SK-N-SH treated with all-trans-retinoic acid at 6 μM for 48 hours (cell line): Measurements from ENCODE around the gene ENOSF1.

Experiments used
- ATAC-seq: fragments of 200-7000 bp; cut with Tn5 transposase; 3 replicates; pipeline ENCODE4 v1.9.1; 2020; ENCODE audit warnings: mild to moderate bottlenecking, moderate library complexity
- ARNTL ChIP-seq: fragments of 450-650 bp; formaldehyde crosslinking; IDR thresholded peaks from 2 replicates; pipeline ENCODE4 v1.5.0; 2020; ENCODE audit warnings: low read depth, mild to moderate bottlenecking, moderate library complexity, borderline replicate concordance
- CSDC2 ChIP-seq: fragments of 250-450 bp; sonication (Bioruptor Pico); IDR thresholded peaks from 2 replicates; pipeline ENCODE4 v1.5.0; 2020; ENCODE audit warnings: mild to moderate bottlenecking, moderate library complexity
- GLIS3 ChIP-seq: fragments of 250-450 bp; sonication (Bioruptor Pico); IDR thresholded peaks from 2 replicates; pipeline ENCODE4 v1.5.0; 2020; ENCODE audit warnings: mild to moderate bottlenecking, moderate library complexity
- OSR1 ChIP-seq: fragments of 250-450 bp; sonication (Bioruptor Pico); IDR thresholded peaks from 2 replicates; pipeline ENCODE4 v1.8.0; 2022; ENCODE audit warnings: moderate library complexity, mild to moderate bottlenecking, inconsistent platforms
- RARB ChIP-seq: fragments of 250-450 bp; sonication (Bioruptor Pico); IDR thresholded peaks from 2 replicates; pipeline ENCODE4 v1.8.0; 2021; ENCODE audit warnings: mild to moderate bottlenecking, moderate library complexity
- SNAI2 ChIP-seq: fragments of 250-450 bp; sonication (Bioruptor Pico); IDR thresholded peaks from 2 replicates; pipeline ENCODE4 v1.5.0; 2020; ENCODE audit warnings: mild to moderate bottlenecking, moderate library complexity
- TCF4 ChIP-seq: fragments of 250-450 bp; sonication (Bioruptor Pico); IDR thresholded peaks from 2 replicates; pipeline ENCODE4 v1.8.0; 2021; ENCODE audit warnings: mild to moderate bottlenecking, moderate library complexity, borderline replicate concordance
- TOX ChIP-seq: fragments of 250-450 bp; sonication (Bioruptor Pico); IDR thresholded peaks from 2 replicates; pipeline ENCODE4 v1.8.0; 2021; ENCODE audit warnings: mild to moderate bottlenecking, moderate library complexity, borderline replicate concordance
- ZFP3 ChIP-seq: fragments of 250-450 bp; sonication (Bioruptor Pico); IDR thresholded peaks from 2 replicates; pipeline ENCODE4 v1.5.0; 2020; ENCODE audit warnings: mild to moderate bottlenecking, moderate library complexity
- ZNF565 ChIP-seq: fragments of 450-650 bp; formaldehyde crosslinking; conservative IDR thresholded peaks from 2 replicates; pipeline ENCODE4 v1.5.0; 2020; ENCODE audit warnings: low read depth, mild to moderate bottlenecking, moderate library complexity
- ZNF70 ChIP-seq: fragments of 450-650 bp; formaldehyde crosslinking; IDR thresholded peaks from 2 replicates; pipeline ENCODE4 v1.5.0; 2020; ENCODE audit warnings: mild to moderate bottlenecking, moderate library complexity
- ZNF8 ChIP-seq: fragments of 450-650 bp; formaldehyde crosslinking; IDR thresholded peaks from 2 replicates; pipeline ENCODE4 v1.5.0; 2020; ENCODE audit warnings: mild to moderate bottlenecking, moderate library complexity
- TF ChIP-seq, protein P1 (sequence below): fragments of 250-450 bp; sonication (Bioruptor Pico); IDR thresholded peaks from 2 replicates; pipeline ENCODE4 v1.5.0; 2020; ENCODE audit warnings: mild to moderate bottlenecking, moderate library complexity
- TF ChIP-seq, protein P2 (sequence below): fragments of 250-450 bp; sonication (Bioruptor Pico); IDR thresholded peaks from 2 replicates; pipeline ENCODE4 v1.8.0; 2020; ENCODE audit warnings: mild to moderate bottlenecking, moderate library complexity, borderline replicate concordance
- TF ChIP-seq, protein P3 (sequence below): fragments of 250-450 bp; sonication (Bioruptor Pico); IDR thresholded peaks from 2 replicates; pipeline ENCODE4 v1.5.1; 2021; ENCODE audit warnings: mild to moderate bottlenecking, moderate library complexity
- TF ChIP-seq, protein P4 (sequence below): fragments of 250-450 bp; sonication (Bioruptor Pico); IDR thresholded peaks from 2 replicates; pipeline ENCODE4 v1.5.1; 2020; ENCODE audit warnings: low read depth, mild to moderate bottlenecking, moderate library complexity
- TF ChIP-seq, protein P5 (sequence below): fragments of 250-450 bp; sonication (Bioruptor Pico); IDR thresholded peaks from 2 replicates; pipeline ENCODE4 v1.8.0; 2021; ENCODE audit warnings: low read depth, mild to moderate bottlenecking, moderate library complexity, borderline replicate concordance

ENOSF1 gene

DNA sequence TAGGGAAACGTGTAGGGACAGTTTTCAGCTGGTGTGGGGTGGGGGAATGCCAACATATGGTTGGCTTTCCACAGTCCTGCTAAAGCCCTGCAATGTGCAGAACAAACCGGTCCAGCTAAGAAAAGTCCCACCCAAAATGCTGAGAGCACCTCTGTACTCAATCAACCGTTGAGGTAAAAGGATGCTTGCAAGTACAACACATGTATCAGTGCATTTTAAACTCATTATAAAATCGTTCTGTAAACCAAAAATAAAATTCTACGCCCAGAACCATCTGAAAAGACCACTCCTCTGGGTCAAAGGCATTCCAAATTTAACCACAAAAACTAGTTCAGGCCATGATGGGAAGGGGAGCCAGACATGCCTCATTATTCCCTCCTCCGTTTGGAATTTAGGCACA lies 57.0 kb downstream of the ENOSF1 start:
- ATAC-seq: no peak
- TF ChIP-seq GLIS3 (CRISPR knock-in tag) (no peak), SNAI2 (CRISPR knock-in tag) (no peak), TOX (CRISPR knock-in tag) (no peak), ZFP3 (no peak), RARB (CRISPR knock-in tag) (no peak), ZNF70 (CRISPR knock-in tag) (no peak), ARNTL (CRISPR knock-in tag) (no peak), ZNF565 (CRISPR knock-in tag) (no peak), OSR1 (CRISPR knock-in tag) (no peak)
- TF ChIP-seq, protein P1, sequence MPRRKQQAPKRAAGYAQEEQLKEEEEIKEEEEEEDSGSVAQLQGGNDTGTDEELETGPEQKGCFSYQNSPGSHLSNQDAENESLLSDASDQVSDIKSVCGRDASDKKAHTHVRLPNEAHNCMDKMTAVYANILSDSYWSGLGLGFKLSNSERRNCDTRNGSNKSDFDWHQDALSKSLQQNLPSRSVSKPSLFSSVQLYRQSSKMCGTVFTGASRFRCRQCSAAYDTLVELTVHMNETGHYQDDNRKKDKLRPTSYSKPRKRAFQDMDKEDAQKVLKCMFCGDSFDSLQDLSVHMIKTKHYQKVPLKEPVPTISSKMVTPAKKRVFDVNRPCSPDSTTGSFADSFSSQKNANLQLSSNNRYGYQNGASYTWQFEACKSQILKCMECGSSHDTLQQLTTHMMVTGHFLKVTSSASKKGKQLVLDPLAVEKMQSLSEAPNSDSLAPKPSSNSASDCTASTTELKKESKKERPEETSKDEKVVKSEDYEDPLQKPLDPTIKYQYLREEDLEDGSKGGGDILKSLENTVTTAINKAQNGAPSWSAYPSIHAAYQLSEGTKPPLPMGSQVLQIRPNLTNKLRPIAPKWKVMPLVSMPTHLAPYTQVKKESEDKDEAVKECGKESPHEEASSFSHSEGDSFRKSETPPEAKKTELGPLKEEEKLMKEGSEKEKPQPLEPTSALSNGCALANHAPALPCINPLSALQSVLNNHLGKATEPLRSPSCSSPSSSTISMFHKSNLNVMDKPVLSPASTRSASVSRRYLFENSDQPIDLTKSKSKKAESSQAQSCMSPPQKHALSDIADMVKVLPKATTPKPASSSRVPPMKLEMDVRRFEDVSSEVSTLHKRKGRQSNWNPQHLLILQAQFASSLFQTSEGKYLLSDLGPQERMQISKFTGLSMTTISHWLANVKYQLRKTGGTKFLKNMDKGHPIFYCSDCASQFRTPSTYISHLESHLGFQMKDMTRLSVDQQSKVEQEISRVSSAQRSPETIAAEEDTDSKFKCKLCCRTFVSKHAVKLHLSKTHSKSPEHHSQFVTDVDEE (CRISPR knock-in tag): no peak
- TF ChIP-seq, protein P2, sequence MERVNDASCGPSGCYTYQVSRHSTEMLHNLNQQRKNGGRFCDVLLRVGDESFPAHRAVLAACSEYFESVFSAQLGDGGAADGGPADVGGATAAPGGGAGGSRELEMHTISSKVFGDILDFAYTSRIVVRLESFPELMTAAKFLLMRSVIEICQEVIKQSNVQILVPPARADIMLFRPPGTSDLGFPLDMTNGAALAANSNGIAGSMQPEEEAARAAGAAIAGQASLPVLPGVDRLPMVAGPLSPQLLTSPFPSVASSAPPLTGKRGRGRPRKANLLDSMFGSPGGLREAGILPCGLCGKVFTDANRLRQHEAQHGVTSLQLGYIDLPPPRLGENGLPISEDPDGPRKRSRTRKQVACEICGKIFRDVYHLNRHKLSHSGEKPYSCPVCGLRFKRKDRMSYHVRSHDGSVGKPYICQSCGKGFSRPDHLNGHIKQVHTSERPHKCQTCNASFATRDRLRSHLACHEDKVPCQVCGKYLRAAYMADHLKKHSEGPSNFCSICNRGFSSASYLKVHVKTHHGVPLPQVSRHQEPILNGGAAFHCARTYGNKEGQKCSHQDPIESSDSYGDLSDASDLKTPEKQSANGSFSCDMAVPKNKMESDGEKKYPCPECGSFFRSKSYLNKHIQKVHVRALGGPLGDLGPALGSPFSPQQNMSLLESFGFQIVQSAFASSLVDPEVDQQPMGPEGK (CRISPR knock-in tag): no peak

DNA sequence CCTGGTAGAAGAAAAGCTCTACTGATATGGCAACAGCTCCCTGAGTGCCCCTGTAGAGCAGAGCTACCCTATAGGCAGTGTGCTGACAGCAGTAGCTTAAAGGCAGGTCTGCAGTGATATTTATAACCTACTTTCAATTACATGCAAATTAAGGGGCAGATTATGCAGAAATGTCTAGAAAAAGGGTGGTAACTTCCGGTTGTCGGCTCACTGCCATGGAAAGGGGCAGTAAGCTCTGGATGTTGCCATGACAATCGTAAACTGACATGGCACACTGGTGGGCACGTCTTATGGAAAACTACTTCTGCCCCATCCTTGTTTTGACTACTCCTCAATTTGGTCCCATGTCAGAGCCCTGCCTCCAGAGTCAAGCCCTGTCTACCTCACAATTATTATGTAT lies 57.8 kb downstream of the ENOSF1 start:
- no peak for ATAC-seq
- TF ChIP-seq, protein P3, sequence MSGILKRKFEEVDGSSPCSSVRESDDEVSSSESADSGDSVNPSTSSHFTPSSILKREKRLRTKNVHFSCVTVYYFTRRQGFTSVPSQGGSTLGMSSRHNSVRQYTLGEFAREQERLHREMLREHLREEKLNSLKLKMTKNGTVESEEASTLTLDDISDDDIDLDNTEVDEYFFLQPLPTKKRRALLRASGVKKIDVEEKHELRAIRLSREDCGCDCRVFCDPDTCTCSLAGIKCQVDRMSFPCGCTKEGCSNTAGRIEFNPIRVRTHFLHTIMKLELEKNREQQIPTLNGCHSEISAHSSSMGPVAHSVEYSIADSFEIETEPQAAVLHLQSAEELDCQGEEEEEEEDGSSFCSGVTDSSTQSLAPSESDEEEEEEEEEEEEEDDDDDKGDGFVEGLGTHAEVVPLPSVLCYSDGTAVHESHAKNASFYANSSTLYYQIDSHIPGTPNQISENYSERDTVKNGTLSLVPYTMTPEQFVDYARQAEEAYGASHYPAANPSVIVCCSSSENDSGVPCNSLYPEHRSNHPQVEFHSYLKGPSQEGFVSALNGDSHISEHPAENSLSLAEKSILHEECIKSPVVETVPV (CRISPR knock-in tag): no peak
- TF ChIP-seq TCF4 (CRISPR knock-in tag) (no peak), TOX (CRISPR knock-in tag) (no peak), CSDC2 (CRISPR knock-in tag) (no peak), RARB (CRISPR knock-in tag) (no peak), OSR1 (CRISPR knock-in tag) (no peak), ZNF8 (no peak), ARNTL (CRISPR knock-in tag) (no peak), SNAI2 (CRISPR knock-in tag) (no peak)
- TF ChIP-seq, protein P4, sequence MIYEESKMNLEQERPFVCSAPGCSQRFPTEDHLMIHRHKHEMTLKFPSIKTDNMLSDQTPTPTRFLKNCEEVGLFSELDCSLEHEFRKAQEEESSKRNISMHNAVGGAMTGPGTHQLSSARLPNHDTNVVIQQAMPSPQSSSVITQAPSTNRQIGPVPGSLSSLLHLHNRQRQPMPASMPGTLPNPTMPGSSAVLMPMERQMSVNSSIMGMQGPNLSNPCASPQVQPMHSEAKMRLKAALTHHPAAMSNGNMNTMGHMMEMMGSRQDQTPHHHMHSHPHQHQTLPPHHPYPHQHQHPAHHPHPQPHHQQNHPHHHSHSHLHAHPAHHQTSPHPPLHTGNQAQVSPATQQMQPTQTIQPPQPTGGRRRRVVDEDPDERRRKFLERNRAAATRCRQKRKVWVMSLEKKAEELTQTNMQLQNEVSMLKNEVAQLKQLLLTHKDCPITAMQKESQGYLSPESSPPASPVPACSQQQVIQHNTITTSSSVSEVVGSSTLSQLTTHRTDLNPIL: no peak
- TF ChIP-seq, protein P1 (CRISPR knock-in tag): no peak
- TF ChIP-seq, protein P5, sequence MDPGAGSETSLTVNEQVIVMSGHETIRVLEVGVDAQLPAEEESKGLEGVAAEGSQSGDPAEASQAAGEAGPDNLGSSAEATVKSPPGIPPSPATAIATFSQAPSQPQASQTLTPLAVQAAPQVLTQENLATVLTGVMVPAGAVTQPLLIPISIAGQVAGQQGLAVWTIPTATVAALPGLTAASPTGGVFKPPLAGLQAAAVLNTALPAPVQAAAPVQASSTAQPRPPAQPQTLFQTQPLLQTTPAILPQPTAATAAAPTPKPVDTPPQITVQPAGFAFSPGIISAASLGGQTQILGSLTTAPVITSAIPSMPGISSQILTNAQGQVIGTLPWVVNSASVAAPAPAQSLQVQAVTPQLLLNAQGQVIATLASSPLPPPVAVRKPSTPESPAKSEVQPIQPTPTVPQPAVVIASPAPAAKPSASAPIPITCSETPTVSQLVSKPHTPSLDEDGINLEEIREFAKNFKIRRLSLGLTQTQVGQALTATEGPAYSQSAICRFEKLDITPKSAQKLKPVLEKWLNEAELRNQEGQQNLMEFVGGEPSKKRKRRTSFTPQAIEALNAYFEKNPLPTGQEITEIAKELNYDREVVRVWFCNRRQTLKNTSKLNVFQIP (CRISPR knock-in tag): no peak
- TF ChIP-seq, protein P2 (CRISPR knock-in tag): no peak
